Karpas-422 (cell line): ENCODE data around the gene ADGRB2. TPM values are rescaled to one million over a fixed set of nuclear protein-coding genes. Genes with fewer than 3 reads are reported as not detected.

Experiments
- DNase-seq: peaks from one replicate; pipeline ENCODE4 v3.0.0-alpha.2; 2015
- H2AFZ ChIP-seq: fragments of 200-600 bp; sonication (generic); 2 replicates; pipeline ENCODE4 v1.6.1; 2014; ENCODE audit warnings: antibody characterized with exemption, low read length, mixed read lengths
- H3K27ac ChIP-seq: fragments of 200-600 bp; sonication (generic); 2 replicates; pipeline ENCODE4 v1.5.1; 2014; ENCODE audit warnings: mild to moderate bottlenecking, low read length, moderate library complexity
- H3K27me3 ChIP-seq: fragments of 200-600 bp; sonication (generic); 2 replicates; pipeline ENCODE4 v1.6.1; 2014; ENCODE audit warnings: low read length, mixed read lengths
- H3K36me3 ChIP-seq: fragments of 200-600 bp; sonication (generic); 2 replicates; pipeline ENCODE4 v1.6.1; 2014; ENCODE audit warnings: low read length, mixed read lengths; ENCODE audit not compliant: insufficient read depth
- H3K4me1 ChIP-seq: fragments of 200-600 bp; sonication (generic); 2 replicates; pipeline ENCODE4 v1.6.1; 2014; ENCODE audit warnings: mild to moderate bottlenecking, low read length, mixed read lengths
- H3K4me2 ChIP-seq: fragments of 200-600 bp; sonication (generic); 2 replicates; pipeline ENCODE4 v1.6.1; 2014; ENCODE audit warnings: low read length, low read depth, mild to moderate bottlenecking; ENCODE audit not compliant: poor library complexity, severe bottlenecking
- H3K4me3 ChIP-seq: fragments of 200-600 bp; sonication (generic); 2 replicates; pipeline ENCODE4 v1.5.1; 2014; ENCODE audit warnings: mild to moderate bottlenecking, antibody characterized with exemption, low read length, mixed read lengths
- H3K79me2 ChIP-seq: fragments of 200-600 bp; sonication (generic); 2 replicates; pipeline ENCODE4 v1.6.1; 2014; ENCODE audit warnings: mild to moderate bottlenecking, low read length, mixed read lengths
- H3K9ac ChIP-seq: fragments of 200-600 bp; sonication (generic); 2 replicates; pipeline ENCODE4 v1.6.0; 2014; ENCODE audit warnings: low read length
- H3K9me2 ChIP-seq: fragments of 200-600 bp; sonication (generic), shearing (Covaris generic); replicated peaks from 2 replicates; pipeline ENCODE4 v1.6.0; 2014; ENCODE audit warnings: mild to moderate bottlenecking, low read length, moderate library complexity; ENCODE audit not compliant: insufficient read depth
- H3K9me3 ChIP-seq: fragments of 300-700, 200-600 bp; sonication (generic); 2 replicates; pipeline ENCODE4 v1.6.1; 2014; ENCODE audit warnings: low read length, mixed read lengths
- H4K20me1 ChIP-seq: fragments of 200-600 bp; sonication (generic); 2 replicates; pipeline ENCODE4 v1.6.1; 2014; ENCODE audit warnings: mild to moderate bottlenecking, antibody characterized with exemption, low read length, low read depth; ENCODE audit not compliant: insufficient read depth
- total RNA-seq: library from RNA; depleted of rRNA; stranded (reverse); fragments of >200 nt; shearing (Covaris generic); gene quantifications from 2 replicates; pipeline ENCODE4 v1.2.3, GENCODE V29; 2014; ENCODE audit warnings: low replicate concordance

Gene ADGRB2
- total RNA-seq, 1 experiment from 2014 or later: 9.2 TPM

DNA sequence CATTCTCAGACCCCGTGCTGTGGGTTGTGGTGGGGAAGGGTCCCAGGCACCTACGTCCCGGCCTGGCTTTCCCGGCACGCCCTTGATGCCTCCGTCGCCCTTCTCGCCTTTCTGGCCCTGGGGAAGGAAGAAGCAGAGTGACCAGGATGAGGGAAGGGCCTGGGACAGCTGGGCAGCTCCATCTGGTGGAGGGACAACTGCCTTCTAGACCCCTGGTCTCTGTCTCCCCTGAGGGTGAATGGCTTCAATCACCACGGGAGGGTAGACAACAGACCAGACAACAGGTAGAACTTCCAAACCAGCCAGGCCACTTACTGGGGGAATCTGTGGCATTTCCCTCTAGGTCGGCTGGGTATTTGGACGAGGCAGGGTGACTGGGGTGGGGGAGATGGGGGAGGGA lies 72.2 kb downstream of the ADGRB2 start:
- Histone ChIP-seq H3K9ac (no peak overlapping the region), H3K4me3 (no peak overlapping the region), H3K9me2 (no peaks in the 10 kb centered on the region), H4K20me1 (0 out of 2 replicates have a peak, but pooled peaks cover 3% of the 10 kb centered on the region), H3K27ac (no peak overlapping the region), H3K79me2 (no peaks in the 10 kb centered on the region), H3K9me3 (no peaks in the 10 kb centered on the region), H3K36me3 (no peaks in the 10 kb centered on the region), H2AFZ (no peak overlapping the region), H3K27me3 (no peaks in the 10 kb centered on the region), H3K4me2 (no peak overlapping the region), H3K4me1 (peaks cover 8% of the 10 kb centered on the region)
- no peak for DNase-seq

DNA sequence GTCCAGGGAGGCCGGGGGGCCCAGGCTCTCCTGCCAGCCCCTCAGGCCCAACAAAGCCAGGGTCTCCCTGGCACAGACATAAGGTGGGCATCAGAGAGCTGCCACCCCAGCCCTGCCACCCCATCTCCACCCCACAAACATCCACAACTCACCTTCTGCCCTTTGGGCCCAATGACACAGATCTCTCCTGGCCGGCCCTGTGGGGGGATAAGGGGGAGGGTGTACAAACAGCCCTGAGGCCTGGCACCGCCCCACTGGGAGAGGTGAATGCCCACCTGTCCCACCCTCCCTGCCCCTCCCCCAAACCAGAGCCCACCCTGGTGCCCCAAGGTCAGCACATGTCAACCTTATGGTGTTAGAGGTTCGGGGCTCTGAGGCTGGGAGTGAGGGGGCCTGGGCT lies 72.7 kb downstream of the ADGRB2 start:
- H3K9me3 ChIP-seq: no peaks in the 10 kb centered on the region
- no peak overlapping the region for H3K4me2 ChIP-seq
- H3K9me2 ChIP-seq: no peaks in the 10 kb centered on the region
- H3K27ac ChIP-seq: no peak overlapping the region
- peaks cover 8% of the 10 kb centered on the region for H3K4me1 ChIP-seq
- no peaks in the 10 kb centered on the region for H3K27me3 ChIP-seq
- no peak overlapping the region for H3K4me3 ChIP-seq
- no peak overlapping the region for H3K9ac ChIP-seq
- H2AFZ ChIP-seq: no peak overlapping the region
- H4K20me1 ChIP-seq: 0 out of 2 replicates have a peak, but pooled peaks cover 3% of the 10 kb centered on the region
- H3K36me3 ChIP-seq: no peaks in the 10 kb centered on the region
- H3K79me2 ChIP-seq: no peaks in the 10 kb centered on the region
- no peak for DNase-seq

DNA sequence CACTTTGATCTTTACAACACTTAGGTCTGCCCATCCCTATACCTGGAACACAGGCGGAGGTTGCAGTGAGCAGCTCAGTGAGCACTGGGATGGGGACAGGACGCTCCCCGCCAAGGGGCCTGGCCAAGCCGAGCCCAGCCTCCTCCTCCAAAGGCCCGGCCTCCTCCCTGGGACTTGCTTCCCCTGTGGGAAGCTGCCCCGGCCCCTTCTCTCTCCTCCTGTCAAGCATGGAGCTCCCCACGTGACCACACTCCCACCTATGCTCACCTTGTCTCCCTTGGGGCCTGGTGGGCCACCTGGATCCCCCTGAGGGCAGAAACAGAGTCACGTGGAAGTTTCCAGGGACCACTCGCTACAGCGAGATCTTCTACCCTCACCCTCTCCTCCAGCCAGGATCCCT lies 73.2 kb downstream of the ADGRB2 start:
- no peak for DNase-seq

DNA sequence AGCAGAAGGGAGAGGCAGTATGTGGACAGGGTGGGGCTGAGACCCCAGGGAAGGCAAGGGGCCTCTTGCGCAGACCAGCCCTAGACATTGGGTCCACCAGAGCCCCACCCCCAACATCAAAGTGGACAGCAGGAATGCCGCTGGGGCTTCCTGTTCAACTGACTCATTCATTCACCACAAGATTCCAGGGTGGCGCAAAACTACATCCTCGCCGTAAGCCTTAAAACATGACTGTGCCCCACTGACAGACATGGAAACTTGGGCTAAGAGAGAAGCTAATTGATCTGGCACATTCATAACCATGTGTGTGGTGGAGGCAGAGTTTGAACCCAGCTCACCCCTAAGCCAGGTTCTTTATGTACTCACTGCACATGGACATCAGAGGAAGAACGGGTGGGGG lies 74.3 kb downstream of the ADGRB2 start:
- H3K79me2 ChIP-seq: no peaks in the 10 kb centered on the region
- H3K9ac ChIP-seq: no peak overlapping the region
- no peak overlapping the region for H3K27ac ChIP-seq
- no peak overlapping the region for H3K4me2 ChIP-seq
- no peaks in the 10 kb centered on the region for H3K36me3 ChIP-seq
- H2AFZ ChIP-seq: no peak overlapping the region
- H4K20me1 ChIP-seq: 0 out of 2 replicates have a peak, but pooled peaks cover 3% of the 10 kb centered on the region
- H3K4me3 ChIP-seq: no peak overlapping the region
- DNase-seq: no peak
- no peaks in the 10 kb centered on the region for H3K9me2 ChIP-seq
- H3K9me3 ChIP-seq: no peaks in the 10 kb centered on the region
- no peaks in the 10 kb centered on the region for H3K27me3 ChIP-seq
- H3K4me1 ChIP-seq: peaks cover 8% of the 10 kb centered on the region

More for the DNA sequence above, 73.2 kb downstream of the ADGRB2 start:
- Histone ChIP-seq H4K20me1 (0 out of 2 replicates have a peak, but pooled peaks cover 3% of the 10 kb centered on the region), H3K36me3 (no peaks in the 10 kb centered on the region), H3K9me3 (no peaks in the 10 kb centered on the region), H3K4me1 (peaks cover 8% of the 10 kb centered on the region), H3K9me2 (no peaks in the 10 kb centered on the region), H3K4me3 (no peak overlapping the region), H3K9ac (no peak overlapping the region), H3K27me3 (no peaks in the 10 kb centered on the region), H3K27ac (no peak overlapping the region), H3K79me2 (no peaks in the 10 kb centered on the region), H3K4me2 (no peak overlapping the region), H2AFZ (no peak overlapping the region)

DNA sequence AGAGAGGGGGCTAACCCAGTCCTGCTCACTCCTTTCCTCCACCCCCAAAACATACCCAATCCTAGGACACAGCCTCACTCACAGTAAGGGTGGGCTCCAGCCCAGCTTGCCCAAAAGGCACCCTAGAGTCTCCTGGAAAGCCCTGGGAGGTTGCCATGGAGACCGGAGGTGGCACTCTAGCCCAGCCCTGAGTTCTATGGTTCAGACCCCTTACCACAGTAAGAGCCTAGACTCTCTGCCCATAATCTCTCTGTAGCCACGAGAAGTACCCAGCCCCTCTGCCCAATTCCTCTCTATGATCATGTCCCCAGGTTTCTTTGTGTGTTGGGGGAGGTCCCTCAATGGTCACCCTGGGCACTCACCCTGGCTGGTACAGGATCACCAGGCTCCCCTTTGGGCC lies 74.8 kb downstream of the ADGRB2 start:
- H3K79me2 ChIP-seq: no peaks in the 10 kb centered on the region
- peaks cover 8% of the 10 kb centered on the region for H3K4me1 ChIP-seq
- H3K27me3 ChIP-seq: no peaks in the 10 kb centered on the region
- H3K9me3 ChIP-seq: no peaks in the 10 kb centered on the region
- no peak overlapping the region for H2AFZ ChIP-seq
- H3K36me3 ChIP-seq: no peaks in the 10 kb centered on the region
- H3K4me3 ChIP-seq: no peak overlapping the region
- DNase-seq: no peak
- no peak overlapping the region for H3K27ac ChIP-seq
- 0 out of 2 replicates have a peak, but pooled peaks cover 3% of the 10 kb centered on the region for H4K20me1 ChIP-seq
- H3K9ac ChIP-seq: no peak overlapping the region
- H3K4me2 ChIP-seq: no peak overlapping the region
- H3K9me2 ChIP-seq: no peaks in the 10 kb centered on the region

DNA sequence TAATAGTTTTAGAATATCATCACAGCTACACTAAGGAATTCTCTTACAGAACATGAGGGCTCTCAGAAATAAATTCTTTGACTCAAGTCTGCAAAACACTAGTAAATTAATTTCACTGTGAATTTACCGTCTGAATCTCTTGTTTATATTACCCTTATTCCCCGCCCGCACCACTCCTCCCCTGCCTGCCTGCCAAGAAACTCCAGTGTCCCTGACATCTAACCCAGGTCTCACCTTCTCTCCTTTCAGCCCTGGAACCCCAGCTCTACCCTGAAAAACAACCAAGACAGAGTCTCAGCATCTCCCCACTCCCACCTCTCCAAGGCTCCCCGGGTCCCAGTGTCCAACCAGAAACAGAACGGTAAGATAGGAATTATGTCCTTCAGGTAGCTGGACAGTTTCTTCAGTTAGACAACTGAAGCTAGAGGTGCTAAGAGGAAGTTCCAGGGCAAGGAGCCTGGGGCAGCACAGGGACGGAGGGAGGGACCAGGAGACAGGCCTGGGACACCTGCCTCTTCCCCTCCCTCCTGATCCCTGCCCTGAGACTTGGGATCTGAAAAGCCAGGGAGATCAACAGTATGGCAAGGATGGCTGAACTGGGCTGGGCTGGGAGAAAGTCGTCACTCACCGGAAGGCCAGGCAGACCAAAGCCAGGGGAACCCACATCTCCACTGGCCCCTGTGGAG lies 75.8 kb downstream of the ADGRB2 start:
- Histone ChIP-seq H3K27ac (no peak overlapping the region), H3K79me2 (no peaks in the 10 kb centered on the region), H3K9me2 (no peaks in the 10 kb centered on the region), H3K4me1 (peaks cover 8% of the 10 kb centered on the region), H3K36me3 (no peaks in the 10 kb centered on the region), H3K4me3 (no peak overlapping the region), H4K20me1 (0 out of 2 replicates have a peak, but pooled peaks cover 3% of the 10 kb centered on the region), H3K4me2 (no peak overlapping the region), H2AFZ (no peak overlapping the region), H3K9ac (no peak overlapping the region), H3K27me3 (no peaks in the 10 kb centered on the region), H3K9me3 (no peaks in the 10 kb centered on the region)
- DNase-seq: no peak

DNA sequence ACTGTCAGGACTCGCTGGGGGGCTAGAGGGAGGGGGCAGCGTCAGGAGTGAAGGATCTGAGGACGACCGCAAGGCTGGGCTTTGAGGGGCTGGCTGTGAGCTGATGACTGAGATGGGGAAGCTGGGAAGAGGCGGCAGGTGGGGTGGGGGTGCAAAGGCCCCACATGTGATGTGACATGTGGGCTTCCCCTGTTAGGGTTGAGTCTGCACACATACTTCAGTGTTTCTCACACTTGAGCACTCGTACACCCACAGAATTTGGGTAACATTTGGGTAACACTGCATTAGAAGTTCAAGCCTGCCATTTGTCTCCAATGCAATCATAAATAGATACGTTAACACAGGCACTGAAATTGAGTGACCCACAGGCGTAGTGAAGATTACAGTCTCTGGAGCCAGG lies 76.5 kb downstream of the ADGRB2 start:
- H4K20me1 ChIP-seq: 0 out of 2 replicates have a peak, but pooled peaks cover 3% of the 10 kb centered on the region
- no peak overlapping the region for H3K4me2 ChIP-seq
- H3K9me3 ChIP-seq: no peaks in the 10 kb centered on the region
- peaks cover 8% of the 10 kb centered on the region for H3K4me1 ChIP-seq
- H3K9ac ChIP-seq: no peak overlapping the region
- no peaks in the 10 kb centered on the region for H3K9me2 ChIP-seq
- H3K36me3 ChIP-seq: no peaks in the 10 kb centered on the region
- no peak overlapping the region for H3K4me3 ChIP-seq
- H3K27me3 ChIP-seq: no peaks in the 10 kb centered on the region
- no peak overlapping the region for H3K27ac ChIP-seq
- DNase-seq: no peak
- H2AFZ ChIP-seq: no peak overlapping the region
- no peaks in the 10 kb centered on the region for H3K79me2 ChIP-seq

DNA sequence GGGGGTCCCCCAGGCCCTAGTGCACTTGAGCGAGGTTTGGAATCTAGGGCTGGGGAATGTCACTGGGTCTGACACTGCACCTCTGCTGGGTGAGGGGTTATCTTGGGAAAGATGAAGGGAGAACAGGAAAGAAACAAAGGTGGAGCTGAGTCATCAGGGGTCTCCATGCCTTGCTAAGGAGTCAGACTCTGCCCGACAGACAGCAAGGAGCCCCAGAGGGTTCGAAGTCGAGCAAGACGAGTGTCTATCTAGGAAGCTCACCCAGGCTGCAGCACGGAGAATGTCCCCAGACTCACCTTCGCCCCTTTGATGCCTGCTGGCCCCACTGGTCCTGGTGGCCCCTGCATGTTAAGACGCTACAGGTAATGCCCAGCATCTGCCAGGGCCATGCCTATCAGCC lies 78.3 kb downstream of the ADGRB2 start:
- no peaks in the 10 kb centered on the region for H3K36me3 ChIP-seq
- no peaks in the 10 kb centered on the region for H3K9me3 ChIP-seq
- no peaks in the 10 kb centered on the region for H3K27me3 ChIP-seq
- H3K9me2 ChIP-seq: no peaks in the 10 kb centered on the region
- no peaks in the 10 kb centered on the region for H3K79me2 ChIP-seq
- 0 out of 2 replicates have a peak, but pooled peaks cover 3% of the 10 kb centered on the region for H4K20me1 ChIP-seq
- no peak overlapping the region for H2AFZ ChIP-seq
- H3K4me1 ChIP-seq: peaks cover 8% of the 10 kb centered on the region
- no peak overlapping the region for H3K9ac ChIP-seq
- H3K27ac ChIP-seq: no peak overlapping the region
- no peak overlapping the region for H3K4me2 ChIP-seq
- H3K4me3 ChIP-seq: no peak overlapping the region
- DNase-seq: no peak
